HG02943 (cell line): ENCODE data around the gene KCNQ1.

Source experiments
- ATAC-seq: cut with Tn5 transposase; IDR thresholded peaks from one replicate; pipeline ENCODE4 v1.9.1; 2021; ENCODE audit warnings: mild to moderate bottlenecking, low read depth, moderate library complexity; ENCODE audit not compliant: unreplicated experiment

Gene KCNQ1

GRCh38 chr11:2542406-2542805 is 97.6 kb downstream of the KCNQ1 start:
- ATAC-seq: no peak

GRCh38 chr11:2547806-2548205 is 103.0 kb downstream of the KCNQ1 start:
- ATAC-seq: no peak

GRCh38 chr11:2548596-2548995 is 103.8 kb downstream of the KCNQ1 start:
- no peak for ATAC-seq

GRCh38 chr11:2549080-2549479 is 104.3 kb downstream of the KCNQ1 start:
- no peak for ATAC-seq

- no peak for ATAC-seq
Measured at GRCh38 chr11:2549491-2549875, 104.7 kb downstream of the KCNQ1 start.

GRCh38 chr11:2549876-2550605 is 105.2 kb downstream of the KCNQ1 start:
- no peak for ATAC-seq

GRCh38 chr11:2550606-2550970 is 105.8 kb downstream of the KCNQ1 start:
- ATAC-seq: no peak

- ATAC-seq: no peak
Measured at GRCh38 chr11:2551131-2551530, 106.3 kb downstream of the KCNQ1 start.

- ATAC-seq: no peak
Measured at GRCh38 chr11:2552210-2552609, 107.4 kb downstream of the KCNQ1 start.

- ATAC-seq: no peak
Measured at GRCh38 chr11:2553198-2553597, 108.4 kb downstream of the KCNQ1 start.

- ATAC-seq: no peak
Measured at GRCh38 chr11:2553886-2554285, 109.1 kb downstream of the KCNQ1 start.

- ATAC-seq: no peak
Measured at GRCh38 chr11:2554338-2555207, 109.8 kb downstream of the KCNQ1 start.

- ATAC-seq: no peak
Measured at GRCh38 chr11:2555336-2555735, 110.5 kb downstream of the KCNQ1 start.

GRCh38 chr11:2555891-2556290 is 111.1 kb downstream of the KCNQ1 start:
- ATAC-seq: no peak

GRCh38 chr11:2557381-2557780 is 112.6 kb downstream of the KCNQ1 start:
- no peak for ATAC-seq

- no peak for ATAC-seq
Measured at GRCh38 chr11:2558397-2558796, 113.6 kb downstream of the KCNQ1 start.

GRCh38 chr11:2558861-2559526 is 114.2 kb downstream of the KCNQ1 start:
- ATAC-seq: no peak

- no peak for ATAC-seq
Measured at GRCh38 chr11:2559527-2560311, 114.9 kb downstream of the KCNQ1 start.

- ATAC-seq: no peak
Measured at GRCh38 chr11:2561696-2562581, 117.1 kb downstream of the KCNQ1 start.

- ATAC-seq: no peak
Measured at GRCh38 chr11:2562890-2563212, 118.0 kb downstream of the KCNQ1 start.
